ENCODE measurements around the gene CLSTN3.

GRCh38 chr12:7130701-7131501 lies 730 bp downstream of the CLSTN3 start:
- TF ChIP-seq CTCF (IDR thresholded peaks at IDR 0.05) = no peak
- TF ChIP-seq POLR2A (IDR thresholded peaks at IDR 0.05) = no peak
